Measurements from ENCODE around the gene XBP1.

- no peak for TF ChIP-seq YY1 (IDR thresholded peaks at IDR 0.05; ENCODE audit: insufficient read depth, insufficient read length)
- no peak for TF ChIP-seq SUZ12 (IDR thresholded peaks at IDR 0.05; ENCODE audit: extremely low read depth, insufficient read depth, insufficient read length)
Measured at GRCh38 chr22:28808716-28809355, 8.5 kb upstream of the XBP1 start.

Measured in NT2/D1 (cell line).